Stimulated activated CD4-positive, alpha-beta T cell treated with anti-CD3 and anti-CD28 coated beads, Interleukin-2, amount 100 ng/mL, for 24 hours (primary cell): ENCODE results near the gene ZRANB3.
"Not testable (repeated sequence)": the region's sequence is repeated elsewhere in the genome, so short reads cannot be mapped to it uniquely, and the experiment has no call there.

ENCODE experiments used
- DNase-seq, 2 donors: peaks; one replicate each; pipeline ENCODE4 v3.0.0-alpha.2; 2020

ZRANB3 gene

DNA sequence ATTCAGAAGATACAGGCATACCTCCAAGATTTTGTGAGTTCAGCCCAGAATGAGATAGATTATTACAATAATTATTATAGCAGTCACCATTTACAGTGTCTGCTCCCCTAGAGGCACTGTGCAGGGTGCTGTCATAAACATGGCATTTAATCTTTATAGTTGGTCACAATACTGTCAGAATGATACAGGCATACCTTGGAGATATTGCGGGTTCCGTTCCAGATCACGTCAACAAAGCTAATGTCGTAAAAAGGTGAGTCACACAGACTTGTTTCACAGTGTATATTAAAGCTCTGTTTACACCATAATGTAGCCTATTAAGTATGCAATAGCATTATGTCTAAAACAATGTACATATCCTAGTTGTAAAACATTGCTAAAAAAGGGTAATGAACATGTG, 45.6 kb downstream of the ZRANB3 start:
- DNase-seq = no peak

- DNase-seq = no peak
Observed at GRCh38 chr2:135475128-135475527, 55.9 kb downstream of the ZRANB3 start.

- DNase-seq = peak in 1 of 2 donors; percentile 19
Observed at GRCh38 chr2:135473567-135473966, 57.5 kb downstream of the ZRANB3 start.

DNA sequence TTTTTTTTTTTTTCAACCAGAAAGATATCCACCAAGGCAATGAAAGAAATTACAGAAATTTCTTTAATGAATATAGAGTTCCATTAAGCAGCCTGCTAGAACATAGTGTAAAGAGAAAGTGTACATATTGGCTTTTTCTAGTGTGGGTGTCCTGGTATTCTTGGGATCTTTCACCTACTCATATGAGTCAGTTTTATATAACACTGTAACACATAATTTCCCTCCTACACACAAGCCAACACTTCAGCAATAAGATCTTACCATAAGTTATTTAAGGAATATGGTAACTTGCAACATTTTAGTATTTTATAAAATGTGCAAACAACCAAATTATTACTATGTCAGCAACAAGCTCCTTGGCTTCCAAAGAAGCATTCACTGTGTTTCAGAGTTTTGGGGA, 59.9 kb downstream of the ZRANB3 start:
- DNase-seq = no peak

GRCh38 chr2:135457279-135457678, 73.7 kb downstream of the ZRANB3 start:
- DNase-seq = no peak

DNA sequence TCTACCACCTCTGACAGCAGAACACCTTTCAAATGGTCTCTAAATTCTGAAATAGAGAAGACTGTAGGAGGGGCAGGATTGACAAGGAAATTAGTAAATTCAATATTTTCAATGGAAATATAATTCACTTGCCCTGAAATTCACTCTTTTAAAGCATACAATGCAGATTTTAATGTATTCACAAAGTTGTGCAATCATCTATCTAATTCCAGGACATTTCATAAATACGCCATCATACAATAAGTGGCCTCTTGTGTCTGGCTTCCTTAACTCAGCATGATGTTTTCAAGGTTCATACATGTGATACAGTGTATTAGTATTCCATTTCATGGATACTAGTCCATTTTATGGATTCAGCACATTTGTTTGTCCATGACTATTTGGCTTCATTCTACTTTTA, 74.2 kb downstream of the ZRANB3 start:
- DNase-seq = no peak

DNA sequence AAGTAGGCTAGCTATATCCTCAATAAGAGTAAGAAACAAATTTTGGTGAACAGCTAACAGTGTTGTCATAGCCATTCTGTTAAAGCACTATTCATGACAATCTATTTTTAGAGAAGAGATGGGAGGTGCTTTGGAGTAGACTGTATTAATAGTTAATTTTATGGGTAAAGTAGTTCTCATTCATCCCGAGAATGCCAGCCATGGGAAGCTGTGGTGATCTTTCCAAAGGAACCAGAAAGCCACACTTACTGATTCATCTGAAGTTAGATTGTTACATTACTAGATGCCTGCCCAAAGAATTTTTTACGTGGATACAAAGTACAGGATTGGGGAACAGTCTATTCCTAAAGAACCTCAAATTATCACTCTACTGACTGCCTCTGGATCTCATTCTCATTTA, 74.6 kb downstream of the ZRANB3 start:
- DNase-seq = no peak

DNA sequence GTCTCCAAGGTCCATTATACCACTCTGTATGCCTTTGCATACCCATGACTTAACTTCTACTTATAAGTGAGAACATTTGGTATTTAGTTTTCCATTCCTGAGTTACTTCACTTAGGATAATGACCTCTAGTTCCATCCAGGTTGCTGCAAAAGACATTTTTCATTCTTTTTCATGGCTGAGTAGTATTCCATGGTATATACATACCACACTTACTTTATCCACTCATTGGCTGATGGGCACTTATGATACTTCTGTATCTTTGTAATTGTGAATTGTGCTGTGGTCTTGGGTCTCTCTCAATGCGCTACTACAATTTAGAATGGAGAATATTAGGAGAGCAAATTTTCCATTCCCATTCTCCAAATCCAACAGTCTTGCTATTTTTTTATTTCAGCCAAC, 76.4 kb downstream of the ZRANB3 start:
- DNase-seq = no peak

- peak in 1 of 2 donors; percentile 2 for DNase-seq
Observed at GRCh38 chr2:135453027-135453426, 78.0 kb downstream of the ZRANB3 start.

DNA sequence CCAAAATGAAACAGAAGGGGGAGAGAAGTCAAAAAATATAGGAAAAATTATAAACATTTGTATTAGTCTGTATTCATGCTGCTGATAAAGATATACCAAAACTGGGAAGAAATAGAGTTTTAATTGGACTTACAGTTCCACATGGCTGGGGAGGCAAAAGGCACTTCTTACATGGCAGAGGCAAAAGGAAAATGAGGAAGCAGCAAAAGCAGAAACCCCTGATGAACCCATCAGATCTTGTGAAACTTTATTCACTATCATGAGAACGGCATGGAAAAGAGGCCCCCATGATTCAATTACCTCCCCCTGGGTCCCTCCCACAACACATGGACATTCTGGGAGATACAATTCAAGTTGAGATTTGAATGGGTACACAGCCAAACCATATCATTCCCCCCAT, 79.1 kb downstream of the ZRANB3 start:
- no peak for DNase-seq

DNA sequence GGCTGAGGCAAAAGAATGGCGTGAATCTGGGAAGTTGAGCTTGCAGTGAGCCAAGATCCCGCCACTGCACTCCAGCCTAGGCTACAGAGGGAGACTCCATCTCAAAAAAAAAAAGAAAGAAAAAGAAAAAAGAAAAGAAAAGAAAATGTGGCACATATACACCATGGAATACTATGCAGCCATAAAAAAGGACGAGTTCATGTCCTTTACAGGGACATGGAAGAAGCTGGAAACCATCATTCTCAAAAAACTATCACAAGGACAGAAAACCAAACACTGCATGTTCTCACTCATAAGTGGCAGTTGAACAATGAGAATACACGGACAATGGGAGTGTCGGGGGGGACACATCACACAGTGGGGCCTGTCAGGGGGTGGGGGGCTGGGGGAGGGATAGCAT, 88.0 kb downstream of the ZRANB3 start:
- DNase-seq = not testable (repeated sequence)

DNA sequence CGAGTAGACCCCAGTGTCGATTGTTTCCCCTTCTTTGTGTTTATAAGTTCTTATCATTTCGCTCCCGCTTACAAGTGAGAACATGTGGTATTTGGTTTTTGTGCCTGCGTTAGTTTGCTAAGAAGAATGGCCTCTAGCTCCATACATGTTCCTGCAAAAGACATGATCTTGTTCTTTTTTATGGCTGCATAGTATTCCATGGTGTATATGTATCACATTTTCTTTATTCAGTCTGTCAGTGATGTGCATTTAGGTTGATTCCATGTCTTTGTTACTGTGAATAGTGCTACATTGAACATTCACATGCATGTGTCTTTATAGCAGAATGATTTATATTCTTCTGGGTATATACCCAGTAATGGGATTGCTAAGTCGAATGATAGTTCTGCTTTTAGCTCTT, 95.9 kb downstream of the ZRANB3 start:
- DNase-seq = not testable (repeated sequence)

DNA sequence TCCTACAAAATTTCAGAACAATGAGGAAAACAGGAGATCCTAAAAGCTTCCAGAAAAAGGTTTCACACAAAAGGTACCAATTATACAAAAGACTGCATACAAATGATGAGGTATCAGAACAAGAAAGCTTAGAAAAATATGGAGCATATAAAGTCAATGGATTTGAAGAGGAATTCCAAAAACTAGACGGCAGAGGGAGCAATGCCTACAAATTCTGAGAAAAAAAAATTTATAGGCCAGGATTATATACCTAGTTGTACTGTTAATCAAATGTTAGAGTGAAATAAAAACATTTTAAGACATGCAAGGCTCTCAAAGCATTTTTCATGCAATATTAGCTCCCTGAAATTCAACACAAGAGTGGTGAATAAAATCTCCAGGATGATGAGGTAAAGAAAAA, 106.2 kb downstream of the ZRANB3 start:
- no peak for DNase-seq

GRCh38 chr2:135422898-135423297, 108.1 kb downstream of the ZRANB3 start:
- DNase-seq = no peak

DNA sequence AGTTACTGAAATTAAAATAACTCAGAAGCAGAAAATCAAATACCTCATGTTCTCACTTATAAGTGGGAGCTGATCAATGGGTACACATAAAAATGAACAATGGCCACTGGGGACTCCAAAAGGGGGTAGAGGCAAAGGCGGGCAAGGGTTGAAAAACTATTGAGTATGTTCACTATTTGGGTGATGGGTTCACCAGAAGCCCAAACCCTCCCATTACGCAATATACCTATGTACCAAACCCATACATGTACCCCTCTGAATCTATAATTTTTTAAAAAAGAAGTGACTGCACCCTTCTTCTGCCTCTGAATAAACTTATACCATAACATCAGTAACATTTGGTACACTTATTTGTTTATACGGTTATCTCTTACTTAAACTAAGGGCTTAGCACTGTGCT, 119.4 kb downstream of the ZRANB3 start:
- no peak for DNase-seq

GRCh38 chr2:135409436-135409835, 121.6 kb downstream of the ZRANB3 start:
- DNase-seq = no peak

DNA sequence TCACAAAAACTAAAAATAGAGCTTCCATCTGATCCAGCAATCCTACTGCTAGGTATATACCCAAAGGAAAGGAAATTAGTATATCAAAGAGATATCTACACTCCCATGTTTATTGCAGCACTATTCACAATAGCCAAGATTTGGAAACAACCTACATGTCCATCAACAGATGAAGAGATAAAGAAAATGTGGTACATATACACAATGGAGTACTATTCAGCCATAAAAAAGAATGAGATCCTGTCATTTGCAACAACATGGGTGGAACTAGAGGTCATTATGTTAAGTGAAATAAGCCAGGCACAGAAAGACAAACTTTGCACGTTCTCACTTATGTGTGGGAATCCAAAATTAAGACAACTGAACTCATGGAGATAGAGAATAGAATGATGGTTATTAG, 134.8 kb downstream of the ZRANB3 start:
- DNase-seq = not testable (repeated sequence)

DNA sequence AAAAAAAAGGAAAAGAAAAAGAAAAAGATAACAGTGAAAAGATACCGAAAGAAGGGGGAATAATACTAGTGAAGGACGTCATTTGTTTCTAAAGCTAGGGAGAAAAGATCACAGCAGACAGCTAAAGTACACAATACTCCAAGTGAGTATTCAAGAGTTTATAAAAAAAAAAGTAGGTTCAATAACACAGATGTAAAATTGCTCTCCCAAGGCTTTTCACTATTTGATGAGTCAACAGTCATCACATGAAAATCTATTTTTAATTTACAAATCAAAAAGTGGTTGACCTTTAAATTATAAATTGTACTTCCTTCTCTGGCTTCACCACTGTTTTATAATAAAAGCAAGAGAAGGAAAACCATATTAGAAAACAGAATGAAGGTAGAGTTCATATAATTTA, 144.0 kb downstream of the ZRANB3 start:
- DNase-seq = no peak

DNA sequence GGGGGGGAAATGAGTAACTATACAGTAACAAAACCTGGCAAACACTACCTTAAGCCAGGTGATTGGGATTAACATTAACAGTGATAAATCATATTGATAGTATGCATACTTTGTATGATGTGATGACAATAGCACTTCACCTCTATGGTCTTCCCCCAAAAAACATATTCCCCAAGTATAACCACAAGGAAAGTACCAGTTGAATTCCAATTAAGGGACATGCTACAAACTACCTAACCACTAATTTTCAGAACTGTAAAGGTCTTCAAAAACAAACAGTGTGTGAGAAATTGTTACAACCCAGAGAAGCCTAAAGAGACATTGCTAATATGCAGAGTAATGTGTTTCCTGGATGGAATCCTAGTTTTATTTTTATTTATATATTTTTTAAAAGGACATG, 152.4 kb downstream of the ZRANB3 start:
- DNase-seq = no peak

DNA sequence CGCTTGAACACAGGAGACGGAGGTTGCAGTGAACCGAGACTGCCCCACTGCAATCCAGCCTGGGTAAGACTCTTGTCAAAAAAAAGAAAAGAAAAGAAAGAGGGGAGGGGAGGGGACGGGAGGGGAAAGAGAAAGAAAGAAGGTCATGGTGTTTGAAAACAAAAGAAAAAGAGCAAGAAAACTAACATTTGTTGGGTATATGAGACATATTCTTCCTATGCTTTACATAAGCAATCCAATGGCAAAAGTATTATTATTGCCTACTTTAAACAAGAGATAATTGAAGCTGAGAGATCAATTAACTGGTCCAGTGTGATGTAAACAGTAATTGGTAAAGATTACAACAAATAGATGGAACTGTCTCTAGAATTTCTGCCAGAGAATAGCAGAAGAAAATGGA, 157.3 kb downstream of the ZRANB3 start:
- no peak for DNase-seq

DNA sequence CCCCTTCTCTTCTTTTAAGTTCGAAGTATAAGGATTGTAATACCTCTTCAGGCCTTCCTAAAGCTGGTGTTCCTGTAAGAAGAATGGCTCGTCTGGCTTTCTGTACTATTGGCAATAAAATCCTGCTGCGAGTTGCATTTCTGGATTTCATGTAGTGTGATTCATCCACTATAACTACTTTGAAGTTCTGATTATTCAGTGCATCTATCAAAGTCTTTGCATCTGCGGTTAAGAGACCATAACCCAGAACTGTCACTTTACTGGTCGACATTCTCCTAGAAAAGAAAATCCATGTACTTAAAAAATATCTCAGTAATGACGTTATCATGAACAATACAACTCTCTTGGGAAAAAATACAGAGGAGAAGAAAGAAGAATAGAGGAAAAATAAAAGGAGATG, 181.1 kb downstream of the ZRANB3 start:
- no peak for DNase-seq

DNA sequence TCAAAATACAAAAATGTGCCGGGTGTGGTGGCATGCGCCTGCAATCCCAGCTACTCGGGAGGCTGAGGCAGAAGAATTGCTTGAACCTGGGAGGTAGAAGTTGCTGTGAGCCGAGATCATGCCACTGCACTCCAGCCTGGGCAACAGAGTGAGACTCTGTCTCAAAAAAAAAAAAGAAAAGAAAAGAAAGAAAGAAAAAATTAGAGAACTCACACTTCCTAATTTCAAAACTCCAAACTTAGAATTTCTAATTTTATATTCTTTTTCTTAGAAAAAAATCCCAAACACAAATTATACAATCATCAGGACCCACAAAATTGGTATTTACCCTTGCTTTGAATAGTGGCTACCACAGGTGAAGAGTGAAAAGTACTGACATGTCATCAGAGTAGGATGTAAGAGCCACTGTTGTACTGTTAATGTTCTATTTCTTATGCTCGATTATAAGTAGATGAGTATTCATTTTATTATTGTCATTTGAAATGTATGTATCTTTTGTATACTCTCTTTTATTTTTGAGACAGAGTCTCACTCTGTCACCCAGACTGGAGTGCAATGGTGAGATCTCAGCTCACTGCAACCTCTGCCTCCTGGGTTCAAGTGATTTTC, 182.8 kb downstream of the ZRANB3 start:
- DNase-seq = not testable (repeated sequence)

DNA sequence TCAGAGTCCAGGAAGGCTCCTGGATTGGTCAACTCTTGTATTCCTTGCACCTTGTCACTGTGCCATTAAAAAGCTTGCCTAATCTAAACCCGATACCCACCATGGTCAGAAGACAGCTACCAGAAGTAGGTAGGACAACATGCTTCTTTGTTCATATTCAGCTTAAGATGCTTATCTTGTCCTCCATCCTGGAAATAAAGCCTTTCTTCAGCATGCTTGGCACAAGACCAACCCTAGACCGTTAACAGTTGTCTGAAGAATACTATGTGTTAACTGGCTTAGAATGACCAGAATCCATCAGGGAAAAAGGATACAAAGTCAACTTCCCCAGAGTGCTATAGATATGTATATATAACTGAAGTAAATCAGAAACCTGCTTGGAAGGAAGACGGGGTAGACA, 193.9 kb downstream of the ZRANB3 start:
- DNase-seq = no peak

GRCh38 chr2:135335256-135335655, 195.8 kb downstream of the ZRANB3 start:
- DNase-seq = no peak

GRCh38 chr2:135327146-135327545, 203.9 kb downstream of the ZRANB3 start:
- no peak for DNase-seq
